GM12878 (cell line): ENCODE results near the gene PRAMEF8.
"Not testable (repeated sequence)": the region's sequence is repeated elsewhere in the genome, so short reads cannot be mapped to it uniquely, and the experiment has no call there.

Experiments used
- EP300 ChIP-seq, 2 experiments: fragments of 150-350 bp in 1 of 2; IDR thresholded peaks; 2 replicates each; pipeline ENCODE4 v1.6.1; 2011 to 2012; ENCODE audit warnings: low read depth in 2 of 2, low read length in 2 of 2, borderline replicate concordance in 1 of 2, improper control_type of control experiment in 1 of 2, inconsistent platforms in 1 of 2; ENCODE audit not compliant: control insufficient read depth in 1 of 2
- SRF ChIP-seq, 2 experiments: IDR thresholded peaks; 2 replicates each; pipeline ENCODE4 v1.6.1; 2011; ENCODE audit warnings: low read depth in 2 of 2, low read length in 2 of 2, mild to moderate bottlenecking in 1 of 2, moderate library complexity in 1 of 2

GRCh38 chr1:13245841-13246553 lies 38.9 kb downstream of the PRAMEF8 start:
- not testable (repeated sequence) for TF ChIP-seq EP300 (IDR thresholded peaks at IDR 0.05; ENCODE audit: borderline replicate concordance in 1 of 2, control insufficient read depth in 1 of 2, low read depth in 2 of 2, low read length in 2 of 2); SRF (IDR thresholded peaks at IDR 0.05; ENCODE audit: low read depth in 2 of 2, low read length in 2 of 2)
